IMR-90 (cell line): Measurements from ENCODE around the gene PUDP.

Experiments
- BHLHE40 ChIP-seq: fragments of 150-350 bp; IDR thresholded peaks from 2 replicates; pipeline ENCODE4 v1.6.1; 2016; ENCODE audit warnings: mild to moderate bottlenecking, low read depth, low read length
- MAZ ChIP-seq: IDR thresholded peaks from 2 replicates; pipeline ENCODE4 v1.6.1; 2012; ENCODE audit warnings: low read depth, mild to moderate bottlenecking, low read length, improper control_type of control experiment, moderate library complexity, borderline replicate concordance
- NFE2L2 ChIP-seq: fragments of 150-350 bp; IDR thresholded peaks from 2 replicates; pipeline ENCODE4 v1.6.1; 2016; ENCODE audit warnings: low read depth, mild to moderate bottlenecking, low read length
- POLR2A ChIP-seq: IDR thresholded peaks from 2 replicates; pipeline ENCODE4 v1.6.1; 2012; ENCODE audit warnings: mild to moderate bottlenecking, low read depth, low read length
- RAD21 ChIP-seq: IDR thresholded peaks from 2 replicates; pipeline ENCODE4 v1.6.1; 2012; ENCODE audit warnings: low read length, improper control_type of control experiment
- RFX5 ChIP-seq: IDR thresholded peaks from 2 replicates; pipeline ENCODE4 v1.8.0; 2012; ENCODE audit warnings: low read depth, mild to moderate bottlenecking, low read length, moderate library complexity
- TF ChIP-seq, protein P1 (sequence below): conservative IDR thresholded peaks from 2 replicates; pipeline ENCODE4 v1.5.1; 2012; ENCODE audit warnings: mild to moderate bottlenecking, low read depth, low read length, improper control_type of control experiment
- TF ChIP-seq, protein P2 (sequence below): fragments of 150-350 bp; IDR thresholded peaks from 2 replicates; pipeline ENCODE4 v1.6.1; 2017; ENCODE audit warnings: mild to moderate bottlenecking, antibody characterized with exemption, low read length, low read depth

DNA sequence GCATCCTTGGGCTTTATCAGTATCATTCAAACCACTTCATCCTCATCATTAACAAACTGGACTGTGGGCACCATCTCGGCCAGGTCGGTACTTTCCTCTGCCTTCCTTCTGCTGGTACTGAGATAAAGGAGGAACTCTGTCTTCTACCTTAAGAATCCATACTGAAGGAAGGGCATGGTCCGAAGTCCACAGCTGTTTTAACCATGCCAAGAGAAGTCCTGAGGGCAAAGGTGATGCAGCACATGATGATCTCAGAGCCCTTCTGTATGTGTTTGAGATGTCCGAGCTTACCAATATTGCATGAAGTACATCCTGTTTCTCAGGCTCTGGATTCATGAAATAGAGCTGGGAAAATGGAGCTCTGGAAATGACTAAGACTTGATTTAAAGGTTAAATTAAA, 126.0 kb downstream of the PUDP start:
- TF ChIP-seq, protein P1, sequence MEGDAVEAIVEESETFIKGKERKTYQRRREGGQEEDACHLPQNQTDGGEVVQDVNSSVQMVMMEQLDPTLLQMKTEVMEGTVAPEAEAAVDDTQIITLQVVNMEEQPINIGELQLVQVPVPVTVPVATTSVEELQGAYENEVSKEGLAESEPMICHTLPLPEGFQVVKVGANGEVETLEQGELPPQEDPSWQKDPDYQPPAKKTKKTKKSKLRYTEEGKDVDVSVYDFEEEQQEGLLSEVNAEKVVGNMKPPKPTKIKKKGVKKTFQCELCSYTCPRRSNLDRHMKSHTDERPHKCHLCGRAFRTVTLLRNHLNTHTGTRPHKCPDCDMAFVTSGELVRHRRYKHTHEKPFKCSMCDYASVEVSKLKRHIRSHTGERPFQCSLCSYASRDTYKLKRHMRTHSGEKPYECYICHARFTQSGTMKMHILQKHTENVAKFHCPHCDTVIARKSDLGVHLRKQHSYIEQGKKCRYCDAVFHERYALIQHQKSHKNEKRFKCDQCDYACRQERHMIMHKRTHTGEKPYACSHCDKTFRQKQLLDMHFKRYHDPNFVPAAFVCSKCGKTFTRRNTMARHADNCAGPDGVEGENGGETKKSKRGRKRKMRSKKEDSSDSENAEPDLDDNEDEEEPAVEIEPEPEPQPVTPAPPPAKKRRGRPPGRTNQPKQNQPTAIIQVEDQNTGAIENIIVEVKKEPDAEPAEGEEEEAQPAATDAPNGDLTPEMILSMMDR, result no peak
- TF ChIP-seq BHLHE40, result no peak
- TF ChIP-seq, protein P2, sequence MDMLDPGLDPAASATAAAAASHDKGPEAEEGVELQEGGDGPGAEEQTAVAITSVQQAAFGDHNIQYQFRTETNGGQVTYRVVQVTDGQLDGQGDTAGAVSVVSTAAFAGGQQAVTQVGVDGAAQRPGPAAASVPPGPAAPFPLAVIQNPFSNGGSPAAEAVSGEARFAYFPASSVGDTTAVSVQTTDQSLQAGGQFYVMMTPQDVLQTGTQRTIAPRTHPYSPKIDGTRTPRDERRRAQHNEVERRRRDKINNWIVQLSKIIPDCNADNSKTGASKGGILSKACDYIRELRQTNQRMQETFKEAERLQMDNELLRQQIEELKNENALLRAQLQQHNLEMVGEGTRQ, result no peak
- TF ChIP-seq POLR2A, result no peak
- no peak for TF ChIP-seq NFE2L2
- TF ChIP-seq RAD21, result no peak
- TF ChIP-seq RFX5, result no peak
- TF ChIP-seq MAZ, result no peak
